Smooth muscle cell (in vitro differentiated cells): Measurements from ENCODE around the gene MYO15A. TPM values are rescaled to one million over a fixed set of nuclear protein-coding genes. Genes with fewer than 3 reads are reported as not detected.

ENCODE experiments used
- DNase-seq: peaks from one replicate; lab custom pipeline; 2025; ENCODE audit not compliant: unreplicated experiment; lab: John Stamatoyannopoulos, UW
- H2AFZ ChIP-seq: fragments of 200-600 bp; sonication (generic); 2 replicates; pipeline ENCODE4 v1.6.0; 2016; ENCODE audit warnings: antibody characterized with exemption, low read depth, mild to moderate bottlenecking
- H3F3A ChIP-seq: fragments of 200-600 bp; sonication (generic); 2 replicates; pipeline ENCODE4 v1.6.0; 2017; ENCODE audit warnings: antibody characterized with exemption, low read depth
- H3K27ac ChIP-seq: fragments of 200-600 bp; sonication (generic); 2 replicates; pipeline ENCODE4 v1.5.1; 2016; ENCODE audit warnings: low read depth, mild to moderate bottlenecking
- H3K27me3 ChIP-seq: fragments of 200-600 bp; sonication (generic); 2 replicates; pipeline ENCODE4 v1.6.1; 2016; ENCODE audit warnings: low read depth, mild to moderate bottlenecking
- H3K36me3 ChIP-seq: fragments of 200-600 bp; sonication (generic); 2 replicates; pipeline ENCODE4 v1.5.1; 2016; ENCODE audit warnings: low read depth
- H3K4me1 ChIP-seq: fragments of 200-600 bp; sonication (generic); 2 replicates; pipeline ENCODE4 v1.5.1; 2016; ENCODE audit warnings: low read depth
- H3K4me2 ChIP-seq: fragments of 200-600 bp; sonication (generic); 2 replicates; pipeline ENCODE4 v1.6.0; 2016; ENCODE audit warnings: mild to moderate bottlenecking
- H3K4me3 ChIP-seq: fragments of 200-600 bp; sonication (generic); 2 replicates; pipeline ENCODE4 v1.5.1; 2016; ENCODE audit warnings: mild to moderate bottlenecking
- H3K79me2 ChIP-seq: fragments of 200-600 bp; sonication (generic); 2 replicates; pipeline ENCODE4 v1.6.0; 2016; ENCODE audit warnings: low read depth, mild to moderate bottlenecking
- H3K9ac ChIP-seq: fragments of 200-600 bp; sonication (generic); 2 replicates; pipeline ENCODE4 v1.6.0; 2016; ENCODE audit warnings: low read depth
- H3K9me3 ChIP-seq: fragments of 200-600 bp; sonication (generic); replicated peaks from 2 replicates; pipeline ENCODE4 v1.5.1; 2016; ENCODE audit warnings: low read depth
- H4K20me1 ChIP-seq: fragments of 200-600 bp; sonication (generic); 2 replicates; pipeline ENCODE4 v1.6.0; 2016; ENCODE audit warnings: low read depth
- WGBS: methylation state at CpG from one replicate; pipeline ENCODE4 v1.1.7; 2016; ENCODE audit warnings: low lambda C conversion rate; 5-methylcytosine and 5-hydroxymethylcytosine counted together
- polyA plus RNA-seq: library from polyadenylated mRNA; unstranded; fragments of >200 nt; fragmentation: Nextera tagmentation; extraction: Ambion mirVana; gene quantifications from 2 replicates; pipeline ENCODE4 v1.2.1, GENCODE V29; 2016
- total RNA-seq: library from RNA; depleted of rRNA; stranded (reverse); fragments of >200 nt; gene quantifications from 2 replicates; pipeline ENCODE4 v1.2.3, GENCODE V29; 2014
- TF ChIP-seq, protein P1 (sequence below): fragments of 200-600 bp; sonication (generic); IDR thresholded peaks from 2 replicates; pipeline ENCODE4 v1.5.1; 2017; ENCODE audit warnings: borderline replicate concordance, mild to moderate bottlenecking, antibody characterized with exemption; ENCODE audit not compliant: insufficient read depth, poor library complexity, severe bottlenecking

The MYO15A gene
- total and polyA plus RNA-seq, 2 experiments from 2014 or later, result 2.0 to 3.6 TPM

DNA sequence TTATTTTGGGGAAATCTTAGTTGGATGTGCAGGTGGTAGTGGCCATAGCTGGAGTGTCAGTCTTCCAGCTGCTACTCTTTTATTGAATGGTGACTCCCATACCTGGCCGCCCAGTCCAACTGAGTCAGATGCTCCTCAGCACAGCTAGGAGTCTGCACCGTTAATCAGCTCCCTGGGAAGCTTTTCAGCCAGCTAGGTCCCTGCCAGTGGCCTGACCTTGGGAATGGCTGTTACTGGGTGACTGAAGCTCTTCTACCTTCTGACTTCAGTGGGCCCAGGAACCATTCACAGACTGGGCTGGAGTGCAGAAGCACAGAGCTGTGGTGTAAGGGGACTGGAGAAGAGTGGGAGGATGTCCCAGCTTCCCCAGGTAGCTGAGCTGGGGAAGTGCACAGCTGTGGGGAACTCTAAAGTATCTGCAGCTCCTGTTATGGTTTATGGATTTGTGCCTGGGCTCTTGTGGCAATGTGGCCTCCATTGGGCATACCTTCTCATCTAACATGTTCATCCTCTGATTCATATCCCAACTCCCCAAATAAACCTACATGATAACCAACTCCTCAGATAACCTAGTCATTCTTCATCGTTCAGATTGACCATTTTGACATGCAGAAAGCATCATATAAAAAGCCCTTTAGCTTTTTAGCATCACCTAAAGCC lies 89.1 kb downstream of the MYO15A start:
- TF ChIP-seq, protein P1, sequence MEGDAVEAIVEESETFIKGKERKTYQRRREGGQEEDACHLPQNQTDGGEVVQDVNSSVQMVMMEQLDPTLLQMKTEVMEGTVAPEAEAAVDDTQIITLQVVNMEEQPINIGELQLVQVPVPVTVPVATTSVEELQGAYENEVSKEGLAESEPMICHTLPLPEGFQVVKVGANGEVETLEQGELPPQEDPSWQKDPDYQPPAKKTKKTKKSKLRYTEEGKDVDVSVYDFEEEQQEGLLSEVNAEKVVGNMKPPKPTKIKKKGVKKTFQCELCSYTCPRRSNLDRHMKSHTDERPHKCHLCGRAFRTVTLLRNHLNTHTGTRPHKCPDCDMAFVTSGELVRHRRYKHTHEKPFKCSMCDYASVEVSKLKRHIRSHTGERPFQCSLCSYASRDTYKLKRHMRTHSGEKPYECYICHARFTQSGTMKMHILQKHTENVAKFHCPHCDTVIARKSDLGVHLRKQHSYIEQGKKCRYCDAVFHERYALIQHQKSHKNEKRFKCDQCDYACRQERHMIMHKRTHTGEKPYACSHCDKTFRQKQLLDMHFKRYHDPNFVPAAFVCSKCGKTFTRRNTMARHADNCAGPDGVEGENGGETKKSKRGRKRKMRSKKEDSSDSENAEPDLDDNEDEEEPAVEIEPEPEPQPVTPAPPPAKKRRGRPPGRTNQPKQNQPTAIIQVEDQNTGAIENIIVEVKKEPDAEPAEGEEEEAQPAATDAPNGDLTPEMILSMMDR, result no peak
- H3K9me3 ChIP-seq, result no peaks in the 10 kb centered on the region
- no peak overlapping the region for H3K27ac ChIP-seq
- H4K20me1 ChIP-seq, result peaks cover 100% of the 10 kb centered on the region
- no peaks in the 10 kb centered on the region for H3K27me3 ChIP-seq
- no peak overlapping the region for H3K4me2 ChIP-seq
- DNase-seq, result no peak
- peaks cover 96% of the 10 kb centered on the region for H3K79me2 ChIP-seq
- 97% methylated on average over 3 of the region's 3 CpGs for WGBS
- no peaks in the 10 kb centered on the region for H3K4me1 ChIP-seq
- no peaks in the 10 kb centered on the region for H3F3A ChIP-seq
- no peak overlapping the region for H2AFZ ChIP-seq
- peaks cover 7% of the 10 kb centered on the region for H3K36me3 ChIP-seq
- H3K9ac ChIP-seq, result no peak overlapping the region
- H3K4me3 ChIP-seq, result no peak overlapping the region

DNA sequence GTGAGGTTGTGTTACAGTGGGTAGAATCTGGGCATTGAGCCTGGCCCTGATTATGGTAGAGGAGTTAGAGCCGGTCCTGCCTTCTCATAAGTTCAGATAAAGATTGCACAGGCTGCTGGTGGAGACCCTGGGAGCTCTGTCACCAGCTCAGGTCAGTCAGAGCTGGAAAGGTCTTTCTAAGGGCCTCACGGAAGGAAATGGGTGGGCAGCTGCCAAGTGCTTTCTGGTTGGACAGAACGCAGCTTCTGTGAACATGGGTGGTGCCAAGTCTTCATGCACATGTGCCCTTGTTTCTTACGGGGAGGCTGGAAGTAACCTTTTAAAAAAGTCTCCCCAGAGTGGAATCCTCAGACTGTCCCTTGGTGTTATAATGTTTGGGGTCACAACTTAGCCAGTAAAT lies 90.0 kb downstream of the MYO15A start:
- Histone ChIP-seq H3K9ac (no peak overlapping the region), H3K4me2 (no peak overlapping the region), H3K79me2 (peaks cover 92% of the 10 kb centered on the region), H3K36me3 (peaks cover 7% of the 10 kb centered on the region), H3K4me3 (no peak overlapping the region), H3F3A (no peaks in the 10 kb centered on the region), H3K4me1 (no peaks in the 10 kb centered on the region), H3K27me3 (no peaks in the 10 kb centered on the region), H2AFZ (no peak overlapping the region), H3K27ac (no peak overlapping the region), H3K9me3 (no peaks in the 10 kb centered on the region), H4K20me1 (peaks cover 100% of the 10 kb centered on the region)
- TF ChIP-seq, protein P1, result no peak
- no peak for DNase-seq
- 94% methylated on average over 4 of the region's 4 CpGs for WGBS

DNA sequence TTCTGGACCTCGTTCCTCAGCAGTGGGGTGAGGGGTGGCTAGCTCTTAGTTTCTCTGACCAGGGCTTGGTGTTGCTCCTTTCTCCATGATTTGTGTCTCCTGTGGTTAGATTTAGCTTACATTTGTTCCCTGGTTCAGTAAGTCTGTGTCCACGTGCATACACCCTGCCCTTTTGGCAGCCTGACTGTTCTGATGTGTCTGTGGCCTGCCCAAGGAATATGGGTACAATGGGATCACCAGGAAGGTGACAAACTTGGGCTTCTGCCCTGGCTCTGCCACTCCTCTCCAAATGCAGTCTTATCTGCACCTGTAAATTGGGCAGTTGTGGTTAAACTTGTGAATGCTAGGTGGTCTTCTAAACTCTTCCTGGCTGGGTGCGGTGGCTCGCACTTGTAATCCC lies 92.6 kb downstream of the MYO15A start:
- TF ChIP-seq, protein P1, result no peak

DNA sequence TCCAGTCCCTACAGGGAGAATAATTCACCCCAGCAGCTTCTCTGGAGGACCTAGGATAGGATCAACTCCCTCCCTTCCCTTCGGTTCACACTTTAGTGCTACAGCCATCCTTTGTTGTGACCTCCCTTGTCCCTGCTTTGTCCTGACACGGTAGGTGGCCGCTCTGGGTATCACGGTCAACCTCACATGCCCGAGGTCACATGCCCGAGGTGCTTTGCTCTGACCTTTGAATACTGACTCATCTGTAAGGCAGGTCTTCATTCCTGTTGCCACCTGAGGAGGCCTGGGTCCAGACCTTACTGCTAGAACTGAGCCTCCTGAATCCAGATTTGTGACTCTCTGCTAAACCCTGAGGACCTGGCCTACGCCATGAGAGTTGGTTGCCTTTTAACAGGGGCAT lies 94.8 kb downstream of the MYO15A start:
- H3K9ac ChIP-seq, result no peak overlapping the region
- TF ChIP-seq, protein P1, result no peak
- H3K4me2 ChIP-seq, result no peak overlapping the region
- no peak overlapping the region for H3K4me3 ChIP-seq
- no peaks in the 10 kb centered on the region for H3K9me3 ChIP-seq
- no peaks in the 10 kb centered on the region for H3K4me1 ChIP-seq
- H3K36me3 ChIP-seq, result no peaks in the 10 kb centered on the region
- no peak overlapping the region for H3K27ac ChIP-seq
- H3K79me2 ChIP-seq, result peaks cover 66% of the 10 kb centered on the region
- H2AFZ ChIP-seq, result no peak overlapping the region
- peaks cover 100% of the 10 kb centered on the region for H4K20me1 ChIP-seq
- H3K27me3 ChIP-seq, result no peaks in the 10 kb centered on the region
- H3F3A ChIP-seq, result no peaks in the 10 kb centered on the region
- DNase-seq, result no peak
- 75% methylated on average over 7 of the region's 7 CpGs for WGBS

More for the DNA sequence above, 92.6 kb downstream of the MYO15A start:
- H3K4me3 ChIP-seq, result no peak overlapping the region
- H4K20me1 ChIP-seq, result peaks cover 100% of the 10 kb centered on the region
- H3K4me1 ChIP-seq, result no peaks in the 10 kb centered on the region
- H3K4me2 ChIP-seq, result no peak overlapping the region
- H3K79me2 ChIP-seq, result peaks cover 84% of the 10 kb centered on the region
- no peak for DNase-seq
- H3K9ac ChIP-seq, result no peak overlapping the region
- H3F3A ChIP-seq, result no peaks in the 10 kb centered on the region
- no peaks in the 10 kb centered on the region for H3K9me3 ChIP-seq
- no peaks in the 10 kb centered on the region for H3K27me3 ChIP-seq
- no peak overlapping the region for H2AFZ ChIP-seq
- H3K36me3 ChIP-seq, result peaks cover 5% of the 10 kb centered on the region
- WGBS, result 99% methylated on average over 4 of the region's 4 CpGs
- no peak overlapping the region for H3K27ac ChIP-seq
